ENCODE results near the gene MAGEB2. TPM values are rescaled to one million over a fixed set of nuclear protein-coding genes. Genes with fewer than 3 reads are reported as not detected.

MAGEB2 gene, protein sequence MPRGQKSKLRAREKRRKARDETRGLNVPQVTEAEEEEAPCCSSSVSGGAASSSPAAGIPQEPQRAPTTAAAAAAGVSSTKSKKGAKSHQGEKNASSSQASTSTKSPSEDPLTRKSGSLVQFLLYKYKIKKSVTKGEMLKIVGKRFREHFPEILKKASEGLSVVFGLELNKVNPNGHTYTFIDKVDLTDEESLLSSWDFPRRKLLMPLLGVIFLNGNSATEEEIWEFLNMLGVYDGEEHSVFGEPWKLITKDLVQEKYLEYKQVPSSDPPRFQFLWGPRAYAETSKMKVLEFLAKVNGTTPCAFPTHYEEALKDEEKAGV
- total RNA-seq = not detected
- not detected for polyA plus RNA-seq
- long read RNA-seq, donor 1 = 0 reads
- long read RNA-seq, donor 2 = 0 reads

DNA sequence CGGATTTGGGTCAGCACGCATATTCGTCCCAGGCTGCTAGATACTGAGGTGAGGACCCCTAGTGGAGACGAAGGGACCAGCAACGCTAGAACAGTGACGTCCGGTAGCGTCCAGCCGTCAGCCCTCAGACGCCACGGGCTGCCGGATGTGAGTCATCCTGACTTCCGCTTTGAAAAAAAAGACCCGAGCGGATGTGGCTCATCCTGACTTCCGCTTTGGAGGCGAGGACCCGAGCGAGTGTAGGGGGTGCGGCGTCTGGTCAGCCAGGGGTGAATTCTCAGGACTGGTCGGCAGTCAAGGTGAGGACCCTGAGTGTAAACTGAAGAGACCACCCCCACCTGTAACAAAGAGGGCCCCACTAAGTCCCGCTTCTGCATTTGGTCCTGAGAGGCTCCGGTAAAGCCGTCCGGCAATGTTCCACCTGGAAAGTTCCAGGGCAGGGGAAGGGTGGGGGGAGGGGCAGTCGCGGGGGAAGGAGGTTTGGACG lies at the start of gene MAGEB2:
TSS of gene MAGEB2 (plus strand) at position 207 of the 487 bp plus-strand sequence. CDS start 3,018 bp downstream, outside the sequence.
- H3K27ac ChIP-seq = no peak within 1 kb of the TSS
- H3K27me3 ChIP-seq (replicated peaks in 1 of 7) = no peaks in the 10 kb centered on the region
- intact Hi-C loops (cut with DNase I; ENCODE audit: low total_unique reads) = no loop called here
- no peak for DNase-seq
- WGBS, 5 donors = 81 to 99% (median 94%) methylated on average over 9 to 29 of the region's 29 CpGs
- TF ChIP-seq POLR2AphosphoS5 (IDR thresholded peaks at IDR 0.05) (no peak), POLR2A (IDR thresholded peaks at IDR 0.05) (no peak)
- TF ChIP-seq, protein P1, sequence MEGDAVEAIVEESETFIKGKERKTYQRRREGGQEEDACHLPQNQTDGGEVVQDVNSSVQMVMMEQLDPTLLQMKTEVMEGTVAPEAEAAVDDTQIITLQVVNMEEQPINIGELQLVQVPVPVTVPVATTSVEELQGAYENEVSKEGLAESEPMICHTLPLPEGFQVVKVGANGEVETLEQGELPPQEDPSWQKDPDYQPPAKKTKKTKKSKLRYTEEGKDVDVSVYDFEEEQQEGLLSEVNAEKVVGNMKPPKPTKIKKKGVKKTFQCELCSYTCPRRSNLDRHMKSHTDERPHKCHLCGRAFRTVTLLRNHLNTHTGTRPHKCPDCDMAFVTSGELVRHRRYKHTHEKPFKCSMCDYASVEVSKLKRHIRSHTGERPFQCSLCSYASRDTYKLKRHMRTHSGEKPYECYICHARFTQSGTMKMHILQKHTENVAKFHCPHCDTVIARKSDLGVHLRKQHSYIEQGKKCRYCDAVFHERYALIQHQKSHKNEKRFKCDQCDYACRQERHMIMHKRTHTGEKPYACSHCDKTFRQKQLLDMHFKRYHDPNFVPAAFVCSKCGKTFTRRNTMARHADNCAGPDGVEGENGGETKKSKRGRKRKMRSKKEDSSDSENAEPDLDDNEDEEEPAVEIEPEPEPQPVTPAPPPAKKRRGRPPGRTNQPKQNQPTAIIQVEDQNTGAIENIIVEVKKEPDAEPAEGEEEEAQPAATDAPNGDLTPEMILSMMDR (IDR thresholded peaks at IDR 0.05 in 8 of 11, conservative IDR thresholded peaks at IDR 0.05 in 3 of 11) = no peak
- H3K9me3 ChIP-seq = no peaks in the 10 kb centered on the region
- no peaks in the 10 kb centered on the region for H3K36me3 ChIP-seq
- no peaks in the 10 kb centered on the region for H3K4me1 ChIP-seq
- no peak within 1 kb of the TSS for H3K4me3 ChIP-seq

DNA sequence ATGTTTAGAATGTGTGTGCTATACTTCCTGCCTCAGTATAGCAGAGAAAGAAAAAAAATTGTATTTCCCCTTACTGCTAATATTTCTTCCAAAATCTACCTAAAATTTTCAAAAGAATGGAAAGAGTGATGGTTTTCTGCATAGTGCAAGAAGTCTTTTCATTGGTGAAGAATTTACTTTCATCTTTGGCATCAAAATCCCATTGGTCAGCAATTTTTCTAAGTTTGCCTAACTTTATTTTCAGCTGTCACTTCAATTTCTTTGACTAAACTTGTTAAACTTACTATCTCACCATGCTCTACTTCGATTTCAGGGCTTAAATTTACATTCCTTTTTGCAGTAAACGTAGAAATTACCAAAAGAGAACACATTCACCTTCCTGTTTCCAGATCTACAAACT lies 44.5 kb upstream of the MAGEB2 start:
- no peaks in the 10 kb centered on the region for H3K36me3 ChIP-seq
- H3K27me3 ChIP-seq (replicated peaks in 1 of 7) = no peaks in the 10 kb centered on the region
- no peak overlapping the region for H3K27ac ChIP-seq
- TF ChIP-seq POLR2A (IDR thresholded peaks at IDR 0.05) (no peak), POLR2AphosphoS5 (IDR thresholded peaks at IDR 0.05) (no peak)
- TF ChIP-seq, protein P1 (IDR thresholded peaks at IDR 0.05 in 8 of 11, conservative IDR thresholded peaks at IDR 0.05 in 3 of 11) = no peak
- H3K4me1 ChIP-seq = no peaks in the 10 kb centered on the region
- no peak for DNase-seq
- intact Hi-C loops (cut with DNase I; ENCODE audit: low total_unique reads) = no loop called here
- no peak overlapping the region for H3K4me3 ChIP-seq
- 20 to 34% (median 26%) methylated on average over 2 of the region's 2 CpGs for WGBS, 5 donors
- H3K9me3 ChIP-seq = no peaks in the 10 kb centered on the region

DNA sequence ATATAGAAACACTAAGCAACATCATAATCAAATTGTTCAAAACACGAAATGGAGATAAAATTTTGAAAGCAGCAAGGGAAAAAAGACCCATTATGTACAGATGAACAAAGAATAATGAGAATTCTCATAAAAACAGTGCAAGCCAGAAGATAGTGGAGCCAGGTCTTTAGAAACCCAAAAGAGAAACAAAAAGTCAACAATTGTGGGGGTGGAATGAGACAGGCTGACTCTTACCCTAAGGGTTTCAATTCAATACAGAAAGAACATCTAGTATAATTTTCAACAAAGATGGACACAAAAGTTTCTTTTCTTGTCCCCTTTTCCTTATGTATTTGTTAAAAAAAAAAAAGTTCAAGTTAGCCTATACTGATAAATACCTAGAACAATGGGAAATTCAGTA lies 34.0 kb upstream of the MAGEB2 start:
- H3K27ac ChIP-seq = no peak overlapping the region
- H3K27me3 ChIP-seq (replicated peaks in 1 of 7) = peaks cover 0 to 16% (median 0%) of the 10 kb centered on the region in 7 donors
- H3K9me3 ChIP-seq = no peaks in the 10 kb centered on the region
- H3K36me3 ChIP-seq = no peaks in the 10 kb centered on the region
- no peak overlapping the region for H3K4me3 ChIP-seq
- TF ChIP-seq POLR2A (IDR thresholded peaks at IDR 0.05) (no peak), POLR2AphosphoS5 (IDR thresholded peaks at IDR 0.05) (no peak)
- TF ChIP-seq, protein P1 (IDR thresholded peaks at IDR 0.05 in 8 of 11, conservative IDR thresholded peaks at IDR 0.05 in 3 of 11) = no peak
- DNase-seq = no peak
- 22 to 84% (median 58%) methylated on average over 1 of the region's 1 CpG for WGBS, 5 donors
- H3K4me1 ChIP-seq = no peaks in the 10 kb centered on the region
- intact Hi-C loops (cut with DNase I; ENCODE audit: low total_unique reads) = no loop called here

DNA sequence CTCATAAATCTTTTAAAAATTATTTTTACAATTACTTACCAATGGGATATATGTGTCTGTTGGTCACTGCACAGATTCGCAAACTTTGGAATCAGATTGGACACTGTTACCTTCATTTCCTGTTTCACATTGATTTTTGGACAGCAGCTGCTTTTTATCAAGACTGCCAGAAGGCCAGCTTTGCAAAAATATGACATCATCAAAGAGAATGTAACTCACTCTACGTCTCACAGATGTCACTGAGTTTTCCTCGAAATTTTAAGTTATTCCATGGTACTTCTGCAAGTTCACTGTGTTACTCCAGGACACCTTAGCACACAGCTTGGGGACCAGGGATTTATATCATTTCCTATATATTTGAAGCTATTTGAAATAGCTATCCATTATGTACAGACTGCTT lies 31.8 kb upstream of the MAGEB2 start:
- no peak for DNase-seq
- H3K9me3 ChIP-seq = no peaks in the 10 kb centered on the region
- intact Hi-C loops (cut with DNase I; ENCODE audit: low total_unique reads) = no loop called here
- no peaks in the 10 kb centered on the region for H3K36me3 ChIP-seq
- WGBS, 5 donors = 61 to 76% (median 68%) methylated on average over 3 of the region's 3 CpGs
- no peak overlapping the region for H3K4me3 ChIP-seq
- peaks cover 0 to 16% (median 0%) of the 10 kb centered on the region in 7 donors for H3K27me3 ChIP-seq (replicated peaks in 1 of 7)
- TF ChIP-seq POLR2A (IDR thresholded peaks at IDR 0.05) = no peak
- H3K4me1 ChIP-seq = no peaks in the 10 kb centered on the region
- H3K27ac ChIP-seq = no peak overlapping the region

All from spleen (tissue), 13 donors.